Kidney (tissue), 14 donors: ENCODE data around the gene GSC2. TPM values are rescaled to one million over a fixed set of nuclear protein-coding genes. Genes with fewer than 3 reads are reported as not detected.

Source experiments
- DNase-seq, 5 donors: peaks; one replicate each; pipeline ENCODE4 v3.0.0-alpha.2; 2013 to 2020
- FAIRE-seq: peaks from 2 replicates; lab custom pipeline; 2012; peaks lifted over from hg19 to GRCh38; lab: Jason Lieb, UNC
- H3K27ac ChIP-seq, 2 donors: one replicate each; pipeline ENCODE4 v1.7.0; 2013; ENCODE audit warnings: low read depth in 2 of 2, low read length in 2 of 2, inconsistent platforms in 1 of 2
- H3K27me3 ChIP-seq: one replicate; pipeline ENCODE4 v1.7.1; 2013; ENCODE audit warnings: low read length, inconsistent platforms; ENCODE audit not compliant: control insufficient read depth, insufficient read depth
- H3K36me3 ChIP-seq, 3 donors: one replicate each; pipeline versions ENCODE4 v1.7.0 to v1.7.1; 2013; ENCODE audit warnings: low read length in 3 of 3, control low read depth in 1 of 3, inconsistent platforms in 1 of 3; ENCODE audit not compliant: insufficient read depth in 3 of 3, control insufficient read depth in 2 of 3
- H3K4me1 ChIP-seq, 3 donors: one replicate each; pipeline versions ENCODE4 v1.7.0 to v1.7.1; 2013; ENCODE audit warnings: low read length in 3 of 3, inconsistent platforms in 1 of 3, low read depth in 1 of 3; ENCODE audit not compliant: control insufficient read depth in 2 of 3, insufficient read depth in 2 of 3
- H3K4me3 ChIP-seq, 3 donors: one replicate each; pipeline versions ENCODE4 v1.7.0 to v1.8.1; 2013; ENCODE audit warnings: low read length in 3 of 3, control low read depth in 1 of 3, inconsistent platforms in 1 of 3
- H3K9ac ChIP-seq, 3 donors: one replicate each; pipeline versions ENCODE4 v1.7.0 to v1.7.1; 2013; ENCODE audit warnings: low read length in 3 of 3, control low read depth in 1 of 3, inconsistent platforms in 1 of 3
- H3K9me3 ChIP-seq, 3 donors: one replicate each; pipeline versions ENCODE4 v1.7.0 to v1.7.1; 2013; ENCODE audit warnings: low read length in 3 of 3, control low read depth in 1 of 3, inconsistent platforms in 1 of 3; ENCODE audit not compliant: control insufficient read depth in 2 of 3, insufficient read depth in 1 of 3
- CTCF ChIP-seq: IDR thresholded peaks from 3 replicates; pipeline ENCODE4 v1.5.1; 2012; ENCODE audit warnings: mild to moderate bottlenecking, moderate library complexity, borderline replicate concordance; ENCODE audit not compliant: insufficient read depth; ENCODE audit errors: extremely low read depth
- intact Hi-C: fragments of 100-400 bp; cut with DNase I; formaldehyde crosslinking; loops from one replicate; pipeline ENCODE4 v1.11.1; 2022
- polyA plus RNA-seq: library from polyadenylated mRNA; stranded (reverse); fragments of 350-450 nt; fragmentation: Illumina TruSeq; extraction: RNeasy Lipid Tissue Mini Kit (QIAGEN cat#74804); gene quantifications from one replicate; pipeline ENCODE4 v1.2.3, GENCODE V29; 2014; ENCODE audit warnings: low read depth, low replicate concordance; ENCODE audit not compliant: insufficient read depth
- total RNA-seq: library from RNA; stranded (reverse); fragmentation: NEBNext Ultra II Directional; extraction: Animal tissue kit (Norgen Biotek cat#: 25700); gene quantifications from one replicate; pipeline ENCODE4 v1.2.1, GENCODE V29; 2021
- donor health status: control.
- donor health status: control.
- donor health status: control.
- donor health status: control.
- donor health status: control.
- donor health status: DM: yes; HTN: yes; CAD: no.
- donor health status: Normal renal cell carcinoma (clear cell type).

GSC2 gene
- total and polyA plus RNA-seq, 2 donors from 2014 or later, result not detected

- H3K4me3 ChIP-seq, result no peak overlapping the region
- H3K4me1 ChIP-seq, result peaks cover 0 to 32% (median 24%) of the 10 kb centered on the region in 3 donors
- no peaks in the 10 kb centered on the region for H3K27me3 ChIP-seq
- no peaks in the 10 kb centered on the region for H3K36me3 ChIP-seq
- H3K9ac ChIP-seq, result no peak overlapping the region
- intact Hi-C loops, result loop anchor here (5.0 kb wide), 1 partner anchor 49 kb away; no protein-coding TSS in a partner anchor
- FAIRE-seq, result no peak
- DNase-seq, result no peak
- no peak overlapping the region for H3K27ac ChIP-seq
- TF ChIP-seq CTCF, result no peak
- H3K9me3 ChIP-seq, result no peaks in the 10 kb centered on the region
These were observed 31.7 kb downstream of the GSC2 start for GRCh38 chr22:19118329-19118880.

GRCh38 chr22:19117111-19117512, 33.0 kb downstream of the GSC2 start:
- Histone ChIP-seq H3K4me3 (no peak overlapping the region), H3K9me3 (no peaks in the 10 kb centered on the region), H3K9ac (no peak overlapping the region), H3K4me1 (peaks cover 0 to 28% (median 20%) of the 10 kb centered on the region in 3 donors), H3K27ac (no peak overlapping the region), H3K36me3 (no peaks in the 10 kb centered on the region), H3K27me3 (no peaks in the 10 kb centered on the region)
- no peak for FAIRE-seq
- no peak for DNase-seq
- no peak for TF ChIP-seq CTCF
- intact Hi-C loops, result loop anchor here (5.0 kb wide), 1 partner anchor 50 kb away; no protein-coding TSS in a partner anchor

GRCh38 chr22:19115628-19116027, 34.5 kb downstream of the GSC2 start:
- peaks cover 0 to 23% (median 15%) of the 10 kb centered on the region in 3 donors for H3K4me1 ChIP-seq
- H3K27me3 ChIP-seq, result no peaks in the 10 kb centered on the region
- TF ChIP-seq CTCF, result no peak
- intact Hi-C loops, result loop anchor here (5.0 kb wide), 1 partner anchor 52 kb away; no protein-coding TSS in a partner anchor
- no peak overlapping the region for H3K9ac ChIP-seq
- no peak overlapping the region for H3K27ac ChIP-seq
- H3K36me3 ChIP-seq, result no peaks in the 10 kb centered on the region
- no peak for FAIRE-seq
- no peaks in the 10 kb centered on the region for H3K9me3 ChIP-seq
- H3K4me3 ChIP-seq, result no peak overlapping the region
- DNase-seq, result no peak
